Kidney (tissue), 14 donors: ENCODE results near the gene TRIM33. TPM values are rescaled to one million over a fixed set of nuclear protein-coding genes. Genes with fewer than 3 reads are reported as not detected.

Source experiments
- DNase-seq, 5 donors: peaks; one replicate each; pipeline ENCODE4 v3.0.0-alpha.2; 2013 to 2020
- FAIRE-seq: peaks from 2 replicates; lab custom pipeline; 2012; peaks lifted over from hg19 to GRCh38; lab: Jason Lieb, UNC
- H3K27ac ChIP-seq, 2 donors: one replicate each; pipeline ENCODE4 v1.7.0; 2013; ENCODE audit warnings: low read depth in 2 of 2, low read length in 2 of 2, inconsistent platforms in 1 of 2
- H3K27me3 ChIP-seq: one replicate; pipeline ENCODE4 v1.7.1; 2013; ENCODE audit warnings: low read length, inconsistent platforms; ENCODE audit not compliant: control insufficient read depth, insufficient read depth
- H3K36me3 ChIP-seq, 3 donors: one replicate each; pipeline versions ENCODE4 v1.7.0 to v1.7.1; 2013; ENCODE audit warnings: low read length in 3 of 3, control low read depth in 1 of 3, inconsistent platforms in 1 of 3; ENCODE audit not compliant: insufficient read depth in 3 of 3, control insufficient read depth in 2 of 3
- H3K4me1 ChIP-seq, 3 donors: one replicate each; pipeline versions ENCODE4 v1.7.0 to v1.7.1; 2013; ENCODE audit warnings: low read length in 3 of 3, inconsistent platforms in 1 of 3, low read depth in 1 of 3; ENCODE audit not compliant: control insufficient read depth in 2 of 3, insufficient read depth in 2 of 3
- H3K4me3 ChIP-seq, 3 donors: one replicate each; pipeline versions ENCODE4 v1.7.0 to v1.8.1; 2013; ENCODE audit warnings: low read length in 3 of 3, control low read depth in 1 of 3, inconsistent platforms in 1 of 3
- H3K9ac ChIP-seq, 3 donors: one replicate each; pipeline versions ENCODE4 v1.7.0 to v1.7.1; 2013; ENCODE audit warnings: low read length in 3 of 3, control low read depth in 1 of 3, inconsistent platforms in 1 of 3
- H3K9me3 ChIP-seq, 3 donors: one replicate each; pipeline versions ENCODE4 v1.7.0 to v1.7.1; 2013; ENCODE audit warnings: low read length in 3 of 3, control low read depth in 1 of 3, inconsistent platforms in 1 of 3; ENCODE audit not compliant: control insufficient read depth in 2 of 3, insufficient read depth in 1 of 3
- CTCF ChIP-seq: IDR thresholded peaks from 3 replicates; pipeline ENCODE4 v1.5.1; 2012; ENCODE audit warnings: mild to moderate bottlenecking, moderate library complexity, borderline replicate concordance; ENCODE audit not compliant: insufficient read depth; ENCODE audit errors: extremely low read depth
- intact Hi-C: fragments of 100-400 bp; cut with DNase I; formaldehyde crosslinking; loops from one replicate; pipeline ENCODE4 v1.11.1; 2022
- polyA plus RNA-seq: library from polyadenylated mRNA; stranded (reverse); fragments of 350-450 nt; fragmentation: Illumina TruSeq; extraction: RNeasy Lipid Tissue Mini Kit (QIAGEN cat#74804); gene quantifications from one replicate; pipeline ENCODE4 v1.2.3, GENCODE V29; 2014; ENCODE audit warnings: low read depth, low replicate concordance; ENCODE audit not compliant: insufficient read depth
- total RNA-seq: library from RNA; stranded (reverse); fragmentation: NEBNext Ultra II Directional; extraction: Animal tissue kit (Norgen Biotek cat#: 25700); gene quantifications from one replicate; pipeline ENCODE4 v1.2.1, GENCODE V29; 2021
- donor health status: control.
- donor health status: control.
- donor health status: control.
- donor health status: control.
- donor health status: control.
- donor health status: DM: yes; HTN: yes; CAD: no.
- donor health status: Normal renal cell carcinoma (clear cell type).

TRIM33 gene
- total and polyA plus RNA-seq, 2 donors from 2014 or later: 13.3 to 36.2 TPM

- DNase-seq (no peak), FAIRE-seq (no peak)
- Histone ChIP-seq H3K36me3 (peaks cover 0 to 6% (median 5%) of the 10 kb centered on the region in 3 donors), H3K9ac (no peak overlapping the region), H3K4me3 (no peak overlapping the region), H3K27ac (no peak overlapping the region), H3K4me1 (no peaks in the 10 kb centered on the region), H3K27me3 (no peaks in the 10 kb centered on the region), H3K9me3 (no peaks in the 10 kb centered on the region)
- intact Hi-C loops: no loop called here
- no peak for TF ChIP-seq CTCF
Measured at GRCh38 chr1:114455102-114455785, 55.8 kb downstream of the TRIM33 start.

- Histone ChIP-seq H3K36me3 (peaks cover 0 to 5% (median 4%) of the 10 kb centered on the region in 3 donors), H3K4me3 (no peak overlapping the region), H3K4me1 (no peaks in the 10 kb centered on the region), H3K27me3 (no peaks in the 10 kb centered on the region), H3K9ac (no peak overlapping the region), H3K9me3 (no peaks in the 10 kb centered on the region), H3K27ac (no peak overlapping the region)
- FAIRE-seq (no peak), DNase-seq (no peak)
- no peak for TF ChIP-seq CTCF
- intact Hi-C loops: no loop called here
Measured at GRCh38 chr1:114454539-114454938, 56.5 kb downstream of the TRIM33 start.

- H3K27me3 ChIP-seq: no peaks in the 10 kb centered on the region
- H3K9me3 ChIP-seq: no peaks in the 10 kb centered on the region
- H3K27ac ChIP-seq: no peak overlapping the region
- TF ChIP-seq CTCF: no peak
- no peak for DNase-seq
- peaks cover 0 to 5% (median 2%) of the 10 kb centered on the region in 3 donors for H3K36me3 ChIP-seq
- no peaks in the 10 kb centered on the region for H3K4me1 ChIP-seq
- FAIRE-seq: no peak
- H3K9ac ChIP-seq: no peak overlapping the region
- intact Hi-C loops: no loop called here
- no peak overlapping the region for H3K4me3 ChIP-seq
Measured at GRCh38 chr1:114453361-114453784, 57.6 kb downstream of the TRIM33 start.
